H1 (cell line): ENCODE measurements around the gene PGLYRP4. TPM values are rescaled to one million over a fixed set of nuclear protein-coding genes. Genes with fewer than 3 reads are reported as not detected.

Source experiments
- polyA plus RNA-seq, 7 experiments: library from polyadenylated mRNA; depleted of rRNA in 3 of 7; stranded (reverse) in 5 of 7; unstranded in 2 of 7; fragments of >200 nt in 5 of 7; fragments of 200-250 nt in 2 of 7; gene quantifications; 1 replicate in 5 of 7; 2 replicates in 1 of 7; 4 replicates in 1 of 7; pipeline versions ENCODE4 v1.2.1 to v1.2.3, GENCODE V29; 2011 to 2013; ENCODE audit warnings: missing spikeins in 2 of 7, mixed read lengths in 2 of 7
- total RNA-seq: library from RNA; stranded (reverse); fragmentation: NEBNext Ultra II Directional; extraction: Animal tissue kit (Norgen Biotek cat#: 25700); gene quantifications from 2 replicates; pipeline ENCODE4 v1.2.1, GENCODE V29; 2021
- TF ChIP-seq, protein P1 (sequence below): fragments of 300-600 bp; sonication (generic); IDR thresholded peaks from 2 replicates; pipeline ENCODE4 v1.7.1; 2012; ENCODE audit warnings: low read length, moderate library complexity, mild to moderate bottlenecking, inconsistent platforms; ENCODE audit not compliant: insufficient replicate concordance

Gene PGLYRP4
- total and polyA plus RNA-seq, 2 of the 8 experiments (the other 6 are each of a cell fraction or from before 2014, with no cell fraction given): not detected

DNA sequence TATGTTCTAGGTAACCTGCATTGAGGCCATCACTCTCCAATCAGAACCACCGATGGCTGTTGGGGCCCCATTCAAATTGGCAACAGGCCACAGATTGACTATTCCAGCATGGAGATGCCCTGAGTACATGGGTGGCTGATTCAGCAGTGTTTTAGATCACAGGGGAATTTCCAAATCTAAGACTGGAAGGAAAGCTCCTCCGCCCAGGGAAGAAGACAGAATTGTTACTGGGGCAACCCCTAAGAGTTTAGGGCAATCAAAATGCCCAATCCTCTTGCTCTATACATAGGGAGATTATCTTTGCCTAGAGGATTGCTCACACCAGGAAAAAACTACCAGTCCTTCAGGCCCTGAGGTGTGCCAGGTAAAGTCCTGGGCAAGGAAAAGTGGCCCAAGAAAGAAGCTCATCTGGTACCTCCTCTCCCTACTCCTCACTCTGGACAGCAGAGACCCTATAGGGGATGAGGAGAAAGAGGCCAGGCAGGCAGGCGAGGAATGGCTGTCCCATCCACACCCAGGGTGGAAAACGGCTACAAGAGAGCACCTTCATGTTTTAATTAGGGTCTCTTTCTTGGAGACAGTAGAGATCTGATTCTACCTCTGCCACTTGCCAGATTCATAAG lies 36.4 kb upstream of the PGLYRP4 start (continued):
- TF ChIP-seq, protein P1, sequence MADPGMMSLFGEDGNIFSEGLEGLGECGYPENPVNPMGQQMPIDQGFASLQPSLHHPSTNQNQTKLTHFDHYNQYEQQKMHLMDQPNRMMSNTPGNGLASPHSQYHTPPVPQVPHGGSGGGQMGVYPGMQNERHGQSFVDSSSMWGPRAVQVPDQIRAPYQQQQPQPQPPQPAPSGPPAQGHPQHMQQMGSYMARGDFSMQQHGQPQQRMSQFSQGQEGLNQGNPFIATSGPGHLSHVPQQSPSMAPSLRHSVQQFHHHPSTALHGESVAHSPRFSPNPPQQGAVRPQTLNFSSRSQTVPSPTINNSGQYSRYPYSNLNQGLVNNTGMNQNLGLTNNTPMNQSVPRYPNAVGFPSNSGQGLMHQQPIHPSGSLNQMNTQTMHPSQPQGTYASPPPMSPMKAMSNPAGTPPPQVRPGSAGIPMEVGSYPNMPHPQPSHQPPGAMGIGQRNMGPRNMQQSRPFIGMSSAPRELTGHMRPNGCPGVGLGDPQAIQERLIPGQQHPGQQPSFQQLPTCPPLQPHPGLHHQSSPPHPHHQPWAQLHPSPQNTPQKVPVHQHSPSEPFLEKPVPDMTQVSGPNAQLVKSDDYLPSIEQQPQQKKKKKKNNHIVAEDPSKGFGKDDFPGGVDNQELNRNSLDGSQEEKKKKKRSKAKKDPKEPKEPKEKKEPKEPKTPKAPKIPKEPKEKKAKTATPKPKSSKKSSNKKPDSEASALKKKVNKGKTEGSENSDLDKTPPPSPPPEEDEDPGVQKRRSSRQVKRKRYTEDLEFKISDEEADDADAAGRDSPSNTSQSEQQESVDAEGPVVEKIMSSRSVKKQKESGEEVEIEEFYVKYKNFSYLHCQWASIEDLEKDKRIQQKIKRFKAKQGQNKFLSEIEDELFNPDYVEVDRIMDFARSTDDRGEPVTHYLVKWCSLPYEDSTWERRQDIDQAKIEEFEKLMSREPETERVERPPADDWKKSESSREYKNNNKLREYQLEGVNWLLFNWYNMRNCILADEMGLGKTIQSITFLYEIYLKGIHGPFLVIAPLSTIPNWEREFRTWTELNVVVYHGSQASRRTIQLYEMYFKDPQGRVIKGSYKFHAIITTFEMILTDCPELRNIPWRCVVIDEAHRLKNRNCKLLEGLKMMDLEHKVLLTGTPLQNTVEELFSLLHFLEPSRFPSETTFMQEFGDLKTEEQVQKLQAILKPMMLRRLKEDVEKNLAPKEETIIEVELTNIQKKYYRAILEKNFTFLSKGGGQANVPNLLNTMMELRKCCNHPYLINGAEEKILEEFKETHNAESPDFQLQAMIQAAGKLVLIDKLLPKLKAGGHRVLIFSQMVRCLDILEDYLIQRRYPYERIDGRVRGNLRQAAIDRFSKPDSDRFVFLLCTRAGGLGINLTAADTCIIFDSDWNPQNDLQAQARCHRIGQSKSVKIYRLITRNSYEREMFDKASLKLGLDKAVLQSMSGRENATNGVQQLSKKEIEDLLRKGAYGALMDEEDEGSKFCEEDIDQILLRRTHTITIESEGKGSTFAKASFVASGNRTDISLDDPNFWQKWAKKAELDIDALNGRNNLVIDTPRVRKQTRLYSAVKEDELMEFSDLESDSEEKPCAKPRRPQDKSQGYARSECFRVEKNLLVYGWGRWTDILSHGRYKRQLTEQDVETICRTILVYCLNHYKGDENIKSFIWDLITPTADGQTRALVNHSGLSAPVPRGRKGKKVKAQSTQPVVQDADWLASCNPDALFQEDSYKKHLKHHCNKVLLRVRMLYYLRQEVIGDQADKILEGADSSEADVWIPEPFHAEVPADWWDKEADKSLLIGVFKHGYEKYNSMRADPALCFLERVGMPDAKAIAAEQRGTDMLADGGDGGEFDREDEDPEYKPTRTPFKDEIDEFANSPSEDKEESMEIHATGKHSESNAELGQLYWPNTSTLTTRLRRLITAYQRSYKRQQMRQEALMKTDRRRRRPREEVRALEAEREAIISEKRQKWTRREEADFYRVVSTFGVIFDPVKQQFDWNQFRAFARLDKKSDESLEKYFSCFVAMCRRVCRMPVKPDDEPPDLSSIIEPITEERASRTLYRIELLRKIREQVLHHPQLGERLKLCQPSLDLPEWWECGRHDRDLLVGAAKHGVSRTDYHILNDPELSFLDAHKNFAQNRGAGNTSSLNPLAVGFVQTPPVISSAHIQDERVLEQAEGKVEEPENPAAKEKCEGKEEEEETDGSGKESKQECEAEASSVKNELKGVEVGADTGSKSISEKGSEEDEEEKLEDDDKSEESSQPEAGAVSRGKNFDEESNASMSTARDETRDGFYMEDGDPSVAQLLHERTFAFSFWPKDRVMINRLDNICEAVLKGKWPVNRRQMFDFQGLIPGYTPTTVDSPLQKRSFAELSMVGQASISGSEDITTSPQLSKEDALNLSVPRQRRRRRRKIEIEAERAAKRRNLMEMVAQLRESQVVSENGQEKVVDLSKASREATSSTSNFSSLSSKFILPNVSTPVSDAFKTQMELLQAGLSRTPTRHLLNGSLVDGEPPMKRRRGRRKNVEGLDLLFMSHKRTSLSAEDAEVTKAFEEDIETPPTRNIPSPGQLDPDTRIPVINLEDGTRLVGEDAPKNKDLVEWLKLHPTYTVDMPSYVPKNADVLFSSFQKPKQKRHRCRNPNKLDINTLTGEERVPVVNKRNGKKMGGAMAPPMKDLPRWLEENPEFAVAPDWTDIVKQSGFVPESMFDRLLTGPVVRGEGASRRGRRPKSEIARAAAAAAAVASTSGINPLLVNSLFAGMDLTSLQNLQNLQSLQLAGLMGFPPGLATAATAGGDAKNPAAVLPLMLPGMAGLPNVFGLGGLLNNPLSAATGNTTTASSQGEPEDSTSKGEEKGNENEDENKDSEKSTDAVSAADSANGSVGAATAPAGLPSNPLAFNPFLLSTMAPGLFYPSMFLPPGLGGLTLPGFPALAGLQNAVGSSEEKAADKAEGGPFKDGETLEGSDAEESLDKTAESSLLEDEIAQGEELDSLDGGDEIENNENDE: no peak
